ENCODE results near the gene PLXDC1. TPM values are rescaled to one million over a fixed set of nuclear protein-coding genes. Genes with fewer than 3 reads are reported as not detected.

PLXDC1 gene
- total and polyA plus RNA-seq, 2 of the 13 experiments (the other 11 are each of a cell fraction or from before 2014, with no cell fraction given): not detected

- no peak for TF ChIP-seq ZNF576 (CRISPR knock-in tag; IDR thresholded peaks at IDR 0.05)
- no peak for TF ChIP-seq NFE2 (CRISPR knock-in tag; IDR thresholded peaks at IDR 0.05)
- TF ChIP-seq MAZ (IDR thresholded peaks at IDR 0.05; ENCODE audit: borderline replicate concordance, low read depth, low read length): no peak; the same call in 1 of the 2 replicates
- TF ChIP-seq MAZ (CRISPR knock-in tag; IDR thresholded peaks at IDR 0.05; ENCODE audit: low read depth): peak; percentile 51; the same call in 1 of the 2 replicates
- TF ChIP-seq TARDBP (CRISPR knock-in tag; IDR thresholded peaks at IDR 0.05): no peak
- no peak for TF ChIP-seq ZNF12 (CRISPR knock-in tag; IDR thresholded peaks at IDR 0.05)
- TF ChIP-seq ZNF672 (CRISPR knock-in tag; IDR thresholded peaks at IDR 0.05): no peak
- no peak for TF ChIP-seq ZZZ3 (CRISPR knock-in tag; IDR thresholded peaks at IDR 0.05; ENCODE audit: borderline replicate concordance)
- no peak for TF ChIP-seq KDM5A (IDR thresholded peaks at IDR 0.05; ENCODE audit: borderline replicate concordance, low read length)
- TF ChIP-seq MBD4 (IDR thresholded peaks at IDR 0.05; ENCODE audit: borderline replicate concordance, low read length): no peak
- TF ChIP-seq ISL2 (CRISPR knock-in tag; IDR thresholded peaks at IDR 0.05): no peak
- no peak for TF ChIP-seq TCF7 (IDR thresholded peaks at IDR 0.05; ENCODE audit: low read depth)
- no peak for TF ChIP-seq SSRP1 (CRISPR knock-in tag; IDR thresholded peaks at IDR 0.05)
- no peak for TF ChIP-seq ZNF280D (CRISPR knock-in tag; IDR thresholded peaks at IDR 0.05)
- TF ChIP-seq JUND (CRISPR knock-in tag; IDR thresholded peaks at IDR 0.05): no peak
- TF ChIP-seq ZBTB33 (CRISPR knock-in tag; IDR thresholded peaks at IDR 0.05): no peak
- no peak for TF ChIP-seq KLF12 (CRISPR knock-in tag; IDR thresholded peaks at IDR 0.05; ENCODE audit: borderline replicate concordance)
- no peak for TF ChIP-seq ZNF776 (CRISPR knock-in tag; IDR thresholded peaks at IDR 0.05)
- no peak for TF ChIP-seq AHDC1 (CRISPR knock-in tag; IDR thresholded peaks at IDR 0.05; ENCODE audit: borderline replicate concordance)
- TF ChIP-seq ZNF17 (CRISPR knock-in tag; IDR thresholded peaks at IDR 0.05): no peak
These were observed 46.1 kb upstream of the PLXDC1 start, which contains the start of gene CACNB1 (continued) for GRCh38 chr17:39197380-39198185.
